ENCODE results near the gene BCL11A.

BCL11A gene

GRCh38 chr2:60544062-60544461 is 9.4 kb downstream of the BCL11A start:
- DNase-seq: no peak

GRCh38 chr2:60541056-60541651 is 12.3 kb downstream of the BCL11A start:
- no peak for DNase-seq

- DNase-seq: no peak
Observed at GRCh38 chr2:60540074-60540473, 13.4 kb downstream of the BCL11A start.

GRCh38 chr2:60539140-60539539 is 14.3 kb downstream of the BCL11A start:
- DNase-seq: no peak

GRCh38 chr2:60538101-60538500 is 15.4 kb downstream of the BCL11A start:
- no peak for DNase-seq

GRCh38 chr2:60536746-60537145 is 16.7 kb downstream of the BCL11A start:
- DNase-seq: no peak

GRCh38 chr2:60535685-60536312 is 17.7 kb downstream of the BCL11A start:
- no peak for DNase-seq

- no peak for DNase-seq
Observed at GRCh38 chr2:60534892-60535684, 18.4 kb downstream of the BCL11A start.

GRCh38 chr2:60534052-60534685 is 19.3 kb downstream of the BCL11A start:
- no peak for DNase-seq

GRCh38 chr2:60533101-60534051 is 20.1 kb downstream of the BCL11A start:
- DNase-seq: no peak

GRCh38 chr2:60532421-60532820 is 21.0 kb downstream of the BCL11A start:
- DNase-seq: no peak

GRCh38 chr2:60531701-60532133 is 21.7 kb downstream of the BCL11A start:
- no peak for DNase-seq

GRCh38 chr2:60530660-60531281 is 22.7 kb downstream of the BCL11A start:
- no peak for DNase-seq

- DNase-seq: no peak
Observed at GRCh38 chr2:60529785-60530627, 23.4 kb downstream of the BCL11A start.

- no peak for DNase-seq
Observed at GRCh38 chr2:60529136-60529784, 24.2 kb downstream of the BCL11A start.

- DNase-seq: no peak
Observed at GRCh38 chr2:60528281-60529020, 25.0 kb downstream of the BCL11A start.

GRCh38 chr2:60527762-60528161 is 25.7 kb downstream of the BCL11A start:
- DNase-seq: no peak

- no peak for DNase-seq
Observed at GRCh38 chr2:60526623-60527022, 26.8 kb downstream of the BCL11A start.

- DNase-seq: no peak
Observed at GRCh38 chr2:60525899-60526298, 27.6 kb downstream of the BCL11A start.

GRCh38 chr2:60524874-60525273 is 28.6 kb downstream of the BCL11A start:
- no peak for DNase-seq
